Brain microvascular endothelial cell (primary cell): ENCODE results near the gene MSMB.
A peak's percentile ranks its signal among the peaks of the same experiment; 100 is the strongest.

Experiments used
- DNase-seq: peaks from one replicate; pipeline ENCODE4 v3.0.0-alpha.2; 2020
- H3K27ac ChIP-seq: fragments of 250-450 bp; sonication (Bioruptor Pico); 2 replicates; pipeline ENCODE4 v1.5.1; 2020; ENCODE audit warnings: mild to moderate bottlenecking, moderate library complexity
- H3K27me3 ChIP-seq: fragments of 250-450 bp; sonication (Bioruptor Pico); replicated peaks from 2 replicates; pipeline ENCODE4 v1.5.1; 2020; ENCODE audit warnings: mild to moderate bottlenecking
- H3K36me3 ChIP-seq: fragments of 250-450 bp; sonication (Bioruptor Pico); replicated peaks from 2 replicates; pipeline ENCODE4 v1.5.1; 2020; ENCODE audit warnings: mild to moderate bottlenecking
- H3K4me3 ChIP-seq: 2 replicates; pipeline ENCODE4 v1.5.1; 2011; ENCODE audit warnings: low read depth, mild to moderate bottlenecking, control low read depth, low read length, moderate library complexity
- in situ Hi-C: cut with HindIII; loops from 2 replicates; pipeline ENCODE4 v1.10.0; 2017; ENCODE audit warnings: low sequenced_read_pairs, low pct_ligation_motif_present
- TF ChIP-seq, protein P1 (sequence below): IDR thresholded peaks from 2 replicates; pipeline ENCODE4 v1.5.1; 2011; ENCODE audit warnings: low read depth, mild to moderate bottlenecking, moderate library complexity, low read length, control low read depth, inconsistent platforms; ENCODE audit errors: missing control alignments

Gene MSMB

DNA sequence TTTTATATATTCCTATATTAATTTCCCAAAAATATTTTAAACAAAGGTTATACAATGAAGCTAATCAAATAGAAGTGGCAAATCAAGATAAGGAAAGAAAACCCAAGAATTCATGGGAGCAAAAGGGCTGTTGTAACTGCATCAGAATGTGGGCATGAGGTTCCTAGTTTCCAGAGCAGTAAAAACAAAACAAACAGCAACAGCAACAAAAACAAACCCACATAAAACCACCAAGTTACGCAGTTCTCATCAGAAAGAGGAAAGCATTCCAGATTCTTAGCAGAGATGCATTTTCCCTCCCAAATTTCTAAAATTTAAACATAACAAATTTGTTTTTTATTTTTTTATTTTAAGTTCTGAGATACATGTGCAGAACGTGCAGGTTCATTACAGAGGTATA is 34.8 kb upstream of the MSMB start:
- H3K27ac ChIP-seq: no peak overlapping the region
- no peaks in the 10 kb centered on the region for H3K36me3 ChIP-seq
- H3K4me3 ChIP-seq: no peak overlapping the region
- no peaks in the 10 kb centered on the region for H3K27me3 ChIP-seq
- DNase-seq: peak; percentile 9
- TF ChIP-seq, protein P1, sequence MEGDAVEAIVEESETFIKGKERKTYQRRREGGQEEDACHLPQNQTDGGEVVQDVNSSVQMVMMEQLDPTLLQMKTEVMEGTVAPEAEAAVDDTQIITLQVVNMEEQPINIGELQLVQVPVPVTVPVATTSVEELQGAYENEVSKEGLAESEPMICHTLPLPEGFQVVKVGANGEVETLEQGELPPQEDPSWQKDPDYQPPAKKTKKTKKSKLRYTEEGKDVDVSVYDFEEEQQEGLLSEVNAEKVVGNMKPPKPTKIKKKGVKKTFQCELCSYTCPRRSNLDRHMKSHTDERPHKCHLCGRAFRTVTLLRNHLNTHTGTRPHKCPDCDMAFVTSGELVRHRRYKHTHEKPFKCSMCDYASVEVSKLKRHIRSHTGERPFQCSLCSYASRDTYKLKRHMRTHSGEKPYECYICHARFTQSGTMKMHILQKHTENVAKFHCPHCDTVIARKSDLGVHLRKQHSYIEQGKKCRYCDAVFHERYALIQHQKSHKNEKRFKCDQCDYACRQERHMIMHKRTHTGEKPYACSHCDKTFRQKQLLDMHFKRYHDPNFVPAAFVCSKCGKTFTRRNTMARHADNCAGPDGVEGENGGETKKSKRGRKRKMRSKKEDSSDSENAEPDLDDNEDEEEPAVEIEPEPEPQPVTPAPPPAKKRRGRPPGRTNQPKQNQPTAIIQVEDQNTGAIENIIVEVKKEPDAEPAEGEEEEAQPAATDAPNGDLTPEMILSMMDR: no peak
- in situ Hi-C loops: no loop called here

DNA sequence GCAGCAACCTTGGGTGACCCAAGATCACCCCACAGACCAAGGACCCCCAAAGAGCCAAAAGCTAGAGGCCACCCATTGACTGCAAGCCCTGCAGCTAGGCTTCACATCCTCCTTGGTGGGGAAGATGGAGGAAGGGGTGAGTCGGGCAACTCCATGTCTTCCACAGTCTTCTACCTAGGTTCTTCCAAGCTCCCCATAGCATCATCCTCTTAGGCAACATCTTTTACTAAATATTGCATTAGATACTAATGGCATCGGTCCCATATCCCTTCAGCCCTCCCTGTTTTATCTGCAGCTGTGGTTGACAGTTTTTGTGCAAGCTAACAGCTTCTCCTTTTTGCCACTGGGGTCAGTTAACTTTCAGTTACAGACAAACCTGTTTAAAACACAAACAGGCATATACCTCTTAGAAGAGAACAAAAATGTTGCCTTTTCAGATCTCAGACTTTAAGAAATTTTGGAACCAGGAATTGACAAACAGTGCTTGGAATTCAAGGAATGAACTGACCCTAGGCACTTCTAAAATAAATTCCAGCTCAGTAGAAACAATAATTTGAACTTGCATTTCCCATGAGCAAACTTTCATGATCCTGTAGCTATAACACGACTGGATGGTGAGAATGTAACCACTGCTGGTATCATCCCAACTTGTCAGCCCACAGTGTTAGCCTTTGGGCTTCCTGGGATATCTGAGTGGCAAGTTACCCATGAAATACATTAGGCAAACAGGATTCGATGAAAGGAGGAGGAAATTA is 33.9 kb upstream of the MSMB start:
- H3K27ac ChIP-seq: no peak overlapping the region
- in situ Hi-C loops: no loop called here
- no peak for DNase-seq
- TF ChIP-seq, protein P1: no peak
- H3K27me3 ChIP-seq: no peaks in the 10 kb centered on the region
- no peaks in the 10 kb centered on the region for H3K36me3 ChIP-seq
- no peak overlapping the region for H3K4me3 ChIP-seq

DNA sequence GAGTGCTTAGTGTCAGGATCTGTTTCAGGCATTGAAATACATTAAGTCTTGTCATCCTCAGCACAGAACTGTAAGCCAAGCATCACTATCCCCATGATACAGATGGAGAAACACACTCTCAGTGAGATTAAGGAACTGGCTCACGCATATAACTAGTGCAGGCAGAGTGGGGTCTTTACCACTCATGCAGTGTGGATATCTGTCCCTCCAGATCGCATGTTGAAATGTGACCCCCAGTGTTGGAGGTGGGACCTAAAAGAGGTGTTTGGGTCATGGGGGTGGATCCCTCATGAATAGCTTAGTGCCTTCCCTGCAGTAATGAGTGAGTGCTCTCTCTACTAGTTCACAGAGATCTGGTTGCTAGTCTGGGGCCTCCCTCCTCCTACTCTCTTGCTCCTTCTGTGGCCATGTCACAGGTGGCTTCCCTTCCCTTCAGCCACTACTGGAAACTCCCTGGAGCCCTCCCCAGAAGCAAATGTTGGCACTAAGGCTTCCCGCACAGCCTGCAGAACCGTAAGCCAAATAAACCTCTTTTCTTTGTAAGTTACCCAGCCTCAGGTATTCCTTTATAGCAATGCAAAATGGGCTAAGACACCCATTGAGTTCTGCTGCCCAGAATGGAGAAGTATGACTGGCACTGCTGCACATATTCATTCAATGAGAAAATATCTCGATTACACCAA is 31.8 kb upstream of the MSMB start:
- Histone ChIP-seq H3K27me3 (no peaks in the 10 kb centered on the region), H3K27ac (no peak overlapping the region), H3K36me3 (no peaks in the 10 kb centered on the region), H3K4me3 (no peak overlapping the region)
- no peak for DNase-seq
- TF ChIP-seq, protein P1: no peak
- in situ Hi-C loops: no loop called here

DNA sequence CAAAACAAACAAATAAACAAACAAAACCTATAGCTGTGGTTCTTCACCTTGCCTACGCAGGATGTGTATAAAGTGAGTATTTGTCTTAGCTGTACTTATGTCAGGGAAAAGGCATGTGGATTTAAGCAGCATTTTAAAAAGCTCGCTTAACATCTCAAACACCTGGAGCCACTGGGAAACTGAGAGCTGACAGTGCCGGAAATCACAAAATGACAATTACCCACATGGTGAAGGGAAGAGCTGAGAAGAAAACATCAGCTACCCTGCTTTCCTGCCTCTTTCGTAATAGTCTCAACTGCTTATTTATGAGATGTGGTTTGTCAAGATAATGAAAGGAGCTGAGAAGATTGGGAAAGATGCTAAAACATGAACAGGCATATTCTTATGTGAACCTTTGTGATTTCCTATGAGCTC is 31.1 kb upstream of the MSMB start:
- no peak overlapping the region for H3K4me3 ChIP-seq
- no peak for DNase-seq
- TF ChIP-seq, protein P1: no peak
- no peak overlapping the region for H3K27ac ChIP-seq
- H3K27me3 ChIP-seq: no peaks in the 10 kb centered on the region
- H3K36me3 ChIP-seq: no peaks in the 10 kb centered on the region
- in situ Hi-C loops: no loop called here

DNA sequence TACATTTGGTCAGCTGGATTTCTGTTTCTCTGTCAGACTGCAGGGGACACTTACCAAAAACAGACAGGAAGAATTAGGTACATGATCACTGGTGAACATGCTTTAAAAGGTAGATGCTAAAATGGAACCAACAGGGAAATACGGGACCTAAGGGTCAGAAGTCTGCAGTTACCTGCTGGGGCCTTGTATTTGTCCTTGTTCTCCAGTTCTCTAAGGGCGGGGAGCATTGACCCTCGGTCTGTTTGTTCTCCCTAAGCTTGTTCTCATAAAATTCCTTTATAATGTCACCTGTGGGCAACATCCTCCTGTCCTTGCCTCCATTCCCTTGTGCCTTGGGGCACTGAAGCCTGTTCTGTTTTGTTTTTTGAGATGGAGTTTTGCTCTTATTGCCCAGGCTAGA is 29.8 kb upstream of the MSMB start:
- H3K36me3 ChIP-seq: no peaks in the 10 kb centered on the region
- no peak overlapping the region for H3K4me3 ChIP-seq
- no peaks in the 10 kb centered on the region for H3K27me3 ChIP-seq
- in situ Hi-C loops: no loop called here
- DNase-seq: no peak
- no peak overlapping the region for H3K27ac ChIP-seq
- TF ChIP-seq, protein P1: no peak
